ENCODE results near the gene GPR180.
"Not testable (repeated sequence)": the region's sequence is repeated elsewhere in the genome, so short reads cannot be mapped to it uniquely, and the experiment has no call there.

GPR180 gene

GRCh38 chr13:94637677-94638076 lies 36.0 kb downstream of the GPR180 start:
- in situ Hi-C loops (cut with MboI; ENCODE audit: low sequenced_read_pairs), result not testable (repeated sequence)

DNA sequence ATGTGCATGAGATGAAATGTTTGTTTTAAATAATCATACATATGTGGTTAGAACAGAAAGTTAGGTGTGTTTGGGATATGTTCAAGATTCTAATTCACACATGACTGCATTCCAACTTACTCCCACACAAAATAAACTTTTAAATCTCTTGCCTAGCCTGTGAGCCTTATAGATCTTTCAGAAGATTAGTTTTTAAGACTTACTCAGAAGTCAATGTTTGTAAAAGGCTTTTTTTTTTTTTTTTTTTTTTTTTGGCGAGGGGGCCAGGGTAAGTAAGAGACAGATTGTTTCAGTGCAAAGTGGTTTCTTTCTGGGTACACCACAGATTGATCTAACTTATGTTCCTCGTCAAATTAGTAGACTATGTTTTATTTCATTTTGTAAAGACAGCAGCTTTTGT lies 39.1 kb downstream of the GPR180 start:
- in situ Hi-C loops (cut with MboI; ENCODE audit: low sequenced_read_pairs), result no loop called here

DNA sequence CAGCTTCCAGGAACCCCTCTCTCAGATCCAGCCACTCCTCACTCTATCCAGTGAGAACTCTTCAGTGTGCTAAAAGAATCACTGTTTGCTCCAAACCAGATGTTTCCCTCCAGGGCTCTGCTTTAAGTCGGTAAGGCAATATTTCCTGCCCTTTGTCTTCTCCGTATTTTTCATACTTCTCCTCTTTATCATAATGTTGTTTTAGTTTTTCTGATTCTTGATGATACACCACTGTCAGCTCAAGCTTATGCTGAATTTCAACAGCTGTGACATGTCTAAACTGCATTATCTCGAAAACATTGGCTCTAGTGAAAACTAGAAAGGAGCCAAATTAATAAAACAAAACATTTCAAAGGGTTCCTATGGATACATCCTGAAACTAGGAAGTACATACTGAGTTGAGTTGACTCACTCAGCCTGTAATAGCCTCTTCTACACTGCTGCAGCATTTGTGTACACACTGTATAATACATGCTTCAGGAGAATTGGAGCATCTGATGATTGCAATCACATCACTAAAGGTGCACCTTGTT lies 39.8 kb downstream of the GPR180 start:
- in situ Hi-C loops (cut with MboI; ENCODE audit: low sequenced_read_pairs), result no loop called here

GRCh38 chr13:94646904-94647303 lies 45.2 kb downstream of the GPR180 start:
- in situ Hi-C loops (cut with MboI; ENCODE audit: low sequenced_read_pairs), result no loop called here

DNA sequence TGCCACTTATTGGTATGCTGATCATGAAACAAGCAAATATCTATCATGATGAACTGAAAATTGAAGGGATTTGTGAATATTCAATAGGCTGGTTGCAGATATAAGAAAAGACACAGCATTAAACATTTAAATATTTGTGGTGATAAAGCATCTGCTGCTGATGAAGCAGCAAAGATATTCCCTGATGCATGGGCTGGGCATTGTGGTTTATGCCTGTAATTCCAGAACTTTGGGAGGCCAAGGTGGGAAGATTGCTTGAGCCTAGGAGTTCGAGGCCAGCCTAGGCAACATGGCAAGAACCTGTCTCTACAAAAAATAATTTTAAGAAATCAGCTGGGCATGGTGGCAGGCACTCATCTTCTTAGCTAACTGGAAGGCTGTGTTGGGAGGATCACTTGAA lies 54.5 kb downstream of the GPR180 start:
- in situ Hi-C loops (cut with MboI; ENCODE audit: low sequenced_read_pairs), result no loop called here

DNA sequence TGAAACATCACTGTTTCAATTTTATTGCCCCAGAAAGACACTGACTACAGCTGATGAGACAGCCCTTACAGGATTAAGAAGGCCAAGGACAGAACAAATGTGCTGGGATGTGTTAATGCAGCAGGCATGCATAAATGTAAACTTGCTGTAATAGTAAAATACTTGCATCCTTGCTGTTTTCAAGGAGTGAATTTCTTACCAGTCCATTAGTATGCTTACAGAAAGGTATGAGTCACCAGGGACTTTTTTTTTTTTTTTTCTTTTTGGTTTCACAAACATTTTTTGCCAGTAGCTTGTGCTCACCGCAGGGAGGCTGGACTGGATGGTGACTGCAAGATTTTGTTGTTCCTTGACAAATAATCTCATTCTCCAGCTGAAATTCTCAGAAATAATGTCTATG lies 55.1 kb downstream of the GPR180 start:
- in situ Hi-C loops (cut with MboI; ENCODE audit: low sequenced_read_pairs), result no loop called here

DNA sequence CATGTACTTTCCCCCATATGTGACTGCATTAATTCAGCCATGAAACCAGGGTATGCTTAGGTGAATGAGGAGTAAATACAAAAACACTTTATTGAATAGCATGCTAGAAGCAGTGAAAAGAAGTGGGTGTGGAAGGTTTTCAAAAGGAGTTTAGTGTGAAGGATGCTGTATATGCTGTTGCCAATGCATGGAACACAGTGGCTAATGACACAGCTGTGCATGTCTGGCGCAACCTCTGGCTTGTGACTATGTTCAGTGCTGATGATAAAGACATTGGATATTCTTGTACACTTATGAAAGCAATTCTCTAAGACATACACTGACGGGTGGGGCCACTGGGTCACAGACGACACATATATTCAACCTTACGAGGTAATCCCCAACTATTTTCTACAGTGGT lies 55.5 kb downstream of the GPR180 start:
- in situ Hi-C loops (cut with MboI; ENCODE audit: low sequenced_read_pairs), result no loop called here

DNA sequence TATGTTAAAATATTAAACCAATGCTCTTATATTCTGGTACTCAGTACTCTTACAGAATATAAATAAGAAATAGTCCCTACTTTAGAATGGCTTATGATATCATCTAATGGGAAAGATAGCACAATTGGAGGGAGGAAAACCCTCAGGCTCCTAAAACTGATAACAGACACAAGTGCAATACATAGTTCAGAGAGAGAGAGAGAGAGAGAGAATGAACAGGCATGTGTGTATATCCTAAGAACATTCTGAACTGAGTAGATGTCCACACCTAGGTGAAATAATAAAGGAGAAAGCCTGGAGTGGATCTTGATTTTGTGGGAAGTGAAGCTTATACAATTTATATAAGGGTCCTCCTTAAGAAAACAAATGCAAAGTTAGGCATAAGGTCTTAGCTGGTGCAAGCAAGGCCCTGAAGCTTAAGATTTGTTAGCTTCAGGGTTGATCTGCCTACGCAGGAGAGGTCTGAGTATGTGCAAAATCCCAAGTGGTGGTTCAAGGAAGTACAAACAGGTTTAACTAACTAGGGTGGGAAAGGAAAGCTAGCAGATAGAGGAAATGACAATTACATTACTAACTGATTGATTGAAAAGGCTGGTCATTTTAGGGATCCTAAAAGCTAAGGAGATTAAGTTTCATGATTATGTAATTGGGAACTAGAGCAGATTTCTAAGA lies 57.4 kb downstream of the GPR180 start:
- in situ Hi-C loops (cut with MboI; ENCODE audit: low sequenced_read_pairs), result no loop called here

- in situ Hi-C loops (cut with MboI; ENCODE audit: low sequenced_read_pairs), result no loop called here
Observed at GRCh38 chr13:94659598-94659946, 57.9 kb downstream of the GPR180 start.

DNA sequence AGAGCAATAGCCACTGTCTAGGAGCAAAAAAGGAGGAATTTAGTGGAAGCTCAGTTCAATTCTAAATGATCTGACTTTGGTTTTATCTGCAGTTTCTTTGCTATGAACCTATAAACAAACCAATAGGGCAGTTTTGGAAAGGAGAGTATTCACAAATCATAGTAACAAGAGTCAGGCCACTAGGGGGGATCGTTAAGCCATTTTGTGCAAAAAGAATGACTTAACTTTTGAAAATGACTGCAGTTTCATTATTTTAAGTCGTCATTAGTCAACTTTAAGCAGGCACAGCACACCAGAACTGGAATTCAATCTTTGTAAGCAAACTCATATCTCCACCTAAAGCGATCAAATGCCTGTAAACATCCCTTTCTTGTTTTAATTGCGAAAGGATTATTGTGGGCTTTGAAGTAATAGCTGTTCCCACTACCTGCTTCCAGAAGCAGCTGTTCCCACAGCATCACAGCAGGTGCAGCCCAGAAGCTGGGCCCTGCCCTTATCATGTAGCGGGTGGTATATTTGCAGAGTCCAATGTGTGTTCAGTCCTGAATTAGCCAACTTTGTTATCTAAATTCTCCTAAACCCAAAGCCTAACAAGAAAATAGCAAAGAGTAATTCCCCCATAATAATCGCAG lies 59.2 kb downstream of the GPR180 start:
- in situ Hi-C loops (cut with MboI; ENCODE audit: low sequenced_read_pairs), result no loop called here

DNA sequence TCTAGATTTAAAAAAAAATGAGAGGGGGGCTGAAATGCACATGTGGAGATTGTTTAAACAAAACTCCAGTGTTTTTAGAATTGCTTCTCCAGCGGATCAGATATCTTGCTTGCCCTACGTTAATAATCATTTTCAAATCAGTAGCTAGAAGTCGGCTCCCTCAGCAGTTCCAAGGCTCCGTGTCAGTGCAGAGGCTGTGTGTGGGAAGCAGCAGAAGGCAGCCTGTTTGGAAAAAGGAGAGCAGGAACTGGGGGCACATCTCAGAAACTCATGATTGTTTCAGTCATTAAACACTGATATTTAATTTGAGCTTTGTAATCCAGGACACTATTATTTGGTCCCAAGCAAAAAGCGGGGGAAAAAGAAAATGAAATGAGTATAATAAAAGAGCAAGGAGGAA lies 59.7 kb downstream of the GPR180 start:
- in situ Hi-C loops (cut with MboI; ENCODE audit: low sequenced_read_pairs), result no loop called here

DNA sequence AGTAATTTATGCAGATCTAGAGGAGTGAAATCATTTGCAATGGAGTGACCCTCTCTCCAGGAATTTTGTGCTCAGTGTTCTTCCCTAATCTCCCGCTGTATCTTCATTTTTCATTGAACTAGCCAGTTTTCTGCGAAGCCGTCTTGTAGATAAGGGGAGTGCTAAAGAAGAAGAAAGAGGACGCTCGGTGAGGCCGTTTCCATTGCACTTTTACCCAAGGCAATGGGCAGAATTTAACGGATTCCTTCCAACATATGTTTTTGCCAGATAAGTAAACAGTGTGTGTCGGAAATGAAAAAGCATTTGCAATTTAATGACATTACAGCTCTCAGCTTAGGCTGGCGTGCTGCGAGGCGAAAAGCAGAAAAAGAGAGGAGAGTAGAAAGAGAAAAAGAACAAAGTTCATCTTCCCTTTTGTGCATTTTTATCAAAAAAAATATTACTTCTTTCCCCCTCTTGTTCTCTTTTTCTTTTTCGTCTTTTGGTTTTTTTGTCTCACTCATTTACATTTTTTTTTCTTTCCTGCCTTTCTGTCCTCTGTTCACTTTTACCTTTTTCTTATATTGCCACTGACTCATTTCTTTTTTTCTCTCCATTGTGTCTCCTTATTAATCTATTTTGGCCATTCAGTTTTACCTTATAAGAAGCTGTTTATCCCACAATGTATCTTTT lies 60.8 kb downstream of the GPR180 start:
- in situ Hi-C loops (cut with MboI; ENCODE audit: low sequenced_read_pairs), result no loop called here

DNA sequence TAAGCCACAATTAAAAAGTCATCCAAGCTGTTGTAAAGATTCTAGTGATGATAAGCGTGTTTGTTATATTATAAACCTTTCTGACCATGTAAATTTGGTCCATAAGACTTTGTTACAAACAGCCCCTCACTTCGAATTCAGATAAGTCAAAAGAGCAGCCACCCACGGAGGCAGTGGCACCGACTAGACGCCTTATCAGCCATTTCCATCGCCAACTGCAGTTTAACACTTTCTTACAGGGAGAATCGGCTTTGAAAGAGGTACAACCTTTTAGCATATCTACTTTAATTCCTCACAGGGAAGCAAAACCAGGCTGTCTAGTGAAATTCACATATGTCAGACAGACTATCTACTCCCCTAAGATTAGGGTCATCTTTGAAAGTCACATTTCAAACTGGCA lies 63.2 kb downstream of the GPR180 start:
- in situ Hi-C loops (cut with MboI; ENCODE audit: low sequenced_read_pairs), result no loop called here

DNA sequence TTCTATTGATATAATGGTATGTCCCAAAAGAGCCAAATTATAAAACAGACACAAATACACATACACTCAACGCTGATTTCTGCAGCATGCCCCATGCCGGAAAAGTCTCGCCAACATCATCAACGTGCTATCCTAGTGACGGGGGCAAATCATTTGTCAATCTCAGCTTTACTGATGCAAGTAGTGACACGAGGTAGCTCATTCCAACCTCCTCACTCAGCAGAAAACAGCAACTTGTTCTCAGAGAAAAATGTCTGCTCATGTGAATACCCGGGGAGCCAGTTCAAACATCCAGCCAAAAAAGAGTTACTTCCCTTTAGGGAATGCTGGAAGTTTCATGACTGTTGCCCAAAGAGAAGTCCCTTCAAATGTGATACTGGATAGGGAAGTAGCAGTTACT lies 64.4 kb downstream of the GPR180 start:
- in situ Hi-C loops (cut with MboI; ENCODE audit: low sequenced_read_pairs), result no loop called here

GRCh38 chr13:94667190-94667589 lies 65.5 kb downstream of the GPR180 start:
- in situ Hi-C loops (cut with MboI; ENCODE audit: low sequenced_read_pairs), result no loop called here

DNA sequence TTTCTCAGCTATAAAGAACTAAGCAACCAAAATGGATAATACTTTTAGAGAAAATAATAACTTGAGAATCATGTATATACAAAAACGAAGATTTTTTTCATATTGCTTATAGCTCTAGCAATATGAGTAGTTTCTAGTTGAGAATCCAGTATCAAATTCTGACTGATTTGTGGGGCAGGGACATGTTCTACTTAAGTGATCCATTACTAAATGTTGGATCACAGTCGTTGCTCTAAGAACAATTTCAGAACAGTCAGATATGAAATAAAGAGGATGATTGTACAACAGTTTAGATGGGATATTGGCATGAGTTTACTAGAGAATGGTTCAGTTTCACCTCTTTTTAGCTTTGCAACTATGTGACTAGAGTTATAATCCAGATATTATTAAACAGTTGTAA lies 70.7 kb downstream of the GPR180 start:
- in situ Hi-C loops (cut with MboI; ENCODE audit: low sequenced_read_pairs), result no loop called here

- in situ Hi-C loops (cut with MboI; ENCODE audit: low sequenced_read_pairs), result no loop called here
Observed at GRCh38 chr13:94673851-94674250, 72.2 kb downstream of the GPR180 start.

GRCh38 chr13:94674609-94675348 lies 73.1 kb downstream of the GPR180 start:
- in situ Hi-C loops (cut with MboI; ENCODE audit: low sequenced_read_pairs), result no loop called here

GRCh38 chr13:94677799-94678198 lies 76.1 kb downstream of the GPR180 start:
- in situ Hi-C loops (cut with MboI; ENCODE audit: low sequenced_read_pairs), result no loop called here

- in situ Hi-C loops (cut with MboI; ENCODE audit: low sequenced_read_pairs), result no loop called here
Observed at GRCh38 chr13:94678845-94679244, 77.2 kb downstream of the GPR180 start.

GRCh38 chr13:94679614-94680013 lies 78.0 kb downstream of the GPR180 start:
- in situ Hi-C loops (cut with MboI; ENCODE audit: low sequenced_read_pairs), result no loop called here

DNA sequence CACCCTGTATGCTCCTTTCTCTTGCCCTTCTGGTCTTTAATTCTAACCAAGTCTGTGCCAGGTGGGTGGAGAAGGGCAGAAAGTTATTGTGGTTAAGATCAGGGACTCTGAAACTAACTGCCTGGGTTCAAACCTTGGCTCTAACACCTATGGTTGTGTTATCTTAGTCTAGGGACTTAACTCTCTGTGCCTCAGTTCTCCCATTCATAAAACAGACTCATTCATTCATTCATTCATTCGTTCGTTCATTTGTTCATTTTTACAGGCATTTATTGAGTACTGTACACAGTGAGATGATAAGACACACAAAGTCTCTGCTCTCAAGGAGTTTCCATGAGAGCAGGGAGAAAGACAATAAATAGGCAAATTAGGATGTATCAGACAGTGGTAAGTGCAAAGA lies 80.6 kb downstream of the GPR180 start:
- in situ Hi-C loops (cut with MboI; ENCODE audit: low sequenced_read_pairs), result no loop called here

Measured in HL-60/S4 treated with phorbol 12-myristate 13-acetate at 8.2 ng/mL for 4 days and 3 days (cell line).